GM19025 (cell line): Measurements from ENCODE around the gene AFF3.

ENCODE experiments used
- ATAC-seq: cut with Tn5 transposase; IDR thresholded peaks from one replicate; pipeline ENCODE4 v1.9.1; 2021; ENCODE audit warnings: mild to moderate bottlenecking, low read depth, moderate library complexity; ENCODE audit not compliant: unreplicated experiment

Gene AFF3

DNA sequence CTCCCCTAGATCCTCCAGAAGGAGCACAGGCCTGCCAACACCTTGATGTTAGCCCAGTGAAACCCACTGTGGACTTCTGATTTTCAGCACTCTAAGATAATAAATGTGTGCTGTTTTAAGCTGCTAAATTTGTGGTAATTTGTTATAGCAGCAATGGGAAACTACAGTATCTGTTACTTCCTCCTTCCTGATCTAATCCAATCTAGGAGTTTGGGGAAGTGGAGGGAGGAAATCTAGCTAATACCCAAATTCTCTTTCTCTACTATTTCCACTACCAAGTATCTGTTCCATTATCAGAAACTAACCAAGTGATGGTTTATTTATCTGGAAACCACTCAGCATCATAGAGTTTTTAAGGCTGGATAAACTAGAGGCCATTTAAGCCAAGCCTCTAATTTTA lies 64.9 kb downstream of the AFF3 start:
- ATAC-seq, result no peak

DNA sequence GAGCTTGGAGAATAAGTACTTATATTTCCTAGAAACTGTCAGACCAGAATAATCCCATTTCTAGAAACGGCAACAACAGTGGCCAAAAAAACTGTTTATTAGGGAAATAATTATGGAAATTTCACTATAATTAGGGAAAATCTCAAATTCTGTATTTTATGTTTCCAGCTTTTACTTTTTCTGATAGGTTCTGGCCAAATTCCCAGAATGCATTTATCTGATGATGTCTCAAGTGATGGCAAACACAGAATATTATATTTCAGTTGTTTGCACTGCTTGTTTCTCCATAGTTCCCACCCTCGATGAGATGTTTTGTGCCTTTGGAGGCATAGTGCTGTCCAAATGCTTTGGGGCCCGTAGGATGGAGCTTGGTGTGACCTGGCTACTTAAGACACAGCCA lies 66.9 kb downstream of the AFF3 start:
- ATAC-seq, result no peak

DNA sequence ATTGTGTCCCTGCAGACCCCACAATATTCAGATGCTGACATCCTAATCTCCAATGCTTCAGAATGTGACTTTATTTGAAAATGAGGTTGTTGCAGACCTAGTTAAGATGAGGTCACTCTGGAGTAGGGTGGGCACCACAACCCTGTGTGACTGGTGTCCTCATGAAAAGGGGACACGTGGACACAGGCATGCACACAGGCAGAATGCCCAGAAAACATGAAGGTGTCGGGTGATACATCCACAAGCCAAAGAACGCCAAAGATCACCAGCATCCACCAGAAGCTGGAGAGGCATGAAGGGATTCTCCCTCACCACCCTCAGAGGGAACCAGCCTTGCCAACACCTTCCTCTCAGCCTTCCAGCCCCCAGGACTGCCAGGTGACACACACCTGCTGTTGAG lies 69.3 kb downstream of the AFF3 start:
- ATAC-seq, result no peak

DNA sequence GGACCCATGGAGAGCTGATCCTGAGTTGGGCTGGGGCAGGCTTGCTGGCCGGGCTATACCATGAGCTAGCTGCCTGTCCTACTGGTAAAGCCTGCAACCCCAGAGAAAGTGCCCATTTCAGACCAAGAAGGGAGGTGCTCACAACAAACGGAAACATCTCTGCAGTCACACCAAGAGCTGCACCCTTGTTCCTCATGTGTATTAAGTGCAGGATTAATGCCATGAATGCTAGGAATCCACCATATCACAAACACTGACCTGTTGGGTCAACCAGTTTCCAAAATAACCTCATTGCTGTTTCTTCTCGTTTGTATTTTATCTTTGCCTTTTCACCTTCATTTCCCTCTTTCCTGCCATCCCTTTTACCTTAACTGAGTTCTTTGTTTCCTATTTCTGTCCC lies 69.9 kb downstream of the AFF3 start:
- ATAC-seq, result no peak

DNA sequence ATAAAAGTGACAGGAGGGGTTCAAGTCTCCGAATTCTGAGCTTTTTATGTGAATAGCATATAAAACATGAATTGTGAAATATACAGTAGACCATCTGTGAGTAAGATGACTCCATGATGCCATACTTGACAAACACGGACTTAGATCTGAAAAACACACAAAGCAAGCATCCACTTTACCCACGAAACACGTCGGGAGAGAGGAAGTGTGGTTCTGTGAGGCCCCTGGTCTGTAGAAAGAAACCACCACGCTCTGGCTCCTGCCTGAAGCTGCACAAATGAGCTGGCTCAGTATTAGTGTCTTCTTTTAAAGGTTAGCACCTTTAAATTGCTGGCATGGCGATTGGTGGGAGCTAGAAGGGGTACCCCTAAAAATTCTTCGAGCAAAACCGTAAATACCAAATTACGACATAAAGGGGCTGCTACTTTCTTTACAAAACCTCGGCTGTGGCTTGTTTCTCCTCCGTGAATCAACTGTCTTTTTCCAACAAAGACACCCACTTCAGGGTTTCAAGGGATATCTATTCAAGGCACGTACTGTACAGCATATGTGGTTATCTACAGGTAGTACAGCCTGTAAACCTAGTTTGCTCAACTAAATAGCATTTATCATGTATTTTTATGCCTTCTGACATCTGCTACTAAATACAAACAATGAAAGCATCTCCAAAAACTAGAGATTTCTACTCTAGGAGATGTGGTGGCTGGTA lies 70.9 kb downstream of the AFF3 start:
- no peak for ATAC-seq

DNA sequence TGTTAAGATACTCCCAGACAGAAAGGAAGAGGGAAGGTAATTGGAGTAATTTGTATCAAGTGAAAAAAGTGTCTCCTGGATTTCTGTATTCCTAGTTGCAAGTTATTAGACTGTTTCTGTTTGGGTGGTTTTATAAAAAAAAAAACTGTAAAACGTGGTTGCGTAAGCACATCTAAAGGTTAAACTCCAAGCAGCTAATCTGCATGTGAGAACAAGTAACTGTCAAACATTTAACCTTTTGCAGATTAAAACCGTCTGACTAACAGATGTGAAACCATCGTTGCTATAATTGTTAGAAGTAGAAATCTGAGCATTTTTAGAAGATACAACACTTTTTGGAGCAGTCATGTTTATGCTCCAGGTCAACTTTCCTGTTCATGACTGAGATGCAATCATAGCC lies 72.3 kb downstream of the AFF3 start:
- no peak for ATAC-seq

DNA sequence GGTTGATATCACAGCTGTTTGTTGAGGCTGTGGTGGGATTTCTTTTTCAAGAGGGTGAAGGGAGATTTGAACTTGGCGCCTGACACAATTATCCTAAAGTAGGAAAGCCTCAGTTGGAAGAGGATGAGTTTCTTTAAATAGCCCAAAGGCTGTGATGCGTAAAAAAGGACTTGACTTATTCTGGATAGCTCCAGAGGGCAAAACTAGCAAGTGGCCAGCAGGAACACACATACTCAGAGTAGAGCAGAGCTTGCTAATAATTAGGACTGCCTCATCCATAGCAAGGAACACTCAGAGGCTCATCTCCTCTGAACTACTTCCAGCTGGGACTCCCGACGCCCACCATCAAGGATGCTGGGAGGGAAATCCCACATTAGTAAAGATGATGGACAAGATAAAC lies 74.0 kb downstream of the AFF3 start:
- no peak for ATAC-seq

DNA sequence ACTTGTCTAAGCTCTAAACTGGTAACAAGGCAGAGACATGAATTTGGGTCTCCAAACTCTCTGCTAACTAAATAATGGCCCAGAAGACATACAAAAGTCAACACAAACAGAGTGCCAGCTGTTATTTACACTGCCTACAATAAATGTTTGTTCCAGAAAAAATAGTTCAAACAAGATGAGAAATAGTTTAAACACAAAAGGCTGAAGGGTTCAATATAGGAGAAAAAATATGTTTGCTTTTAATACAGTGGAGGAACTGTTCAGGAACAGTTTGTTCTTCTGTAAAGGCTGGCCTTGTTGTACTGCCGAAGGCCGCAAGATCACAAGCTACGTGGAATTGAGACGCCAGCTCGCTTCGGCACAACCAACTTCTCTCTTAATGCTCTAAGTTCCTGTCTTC lies 74.6 kb downstream of the AFF3 start:
- no peak for ATAC-seq

DNA sequence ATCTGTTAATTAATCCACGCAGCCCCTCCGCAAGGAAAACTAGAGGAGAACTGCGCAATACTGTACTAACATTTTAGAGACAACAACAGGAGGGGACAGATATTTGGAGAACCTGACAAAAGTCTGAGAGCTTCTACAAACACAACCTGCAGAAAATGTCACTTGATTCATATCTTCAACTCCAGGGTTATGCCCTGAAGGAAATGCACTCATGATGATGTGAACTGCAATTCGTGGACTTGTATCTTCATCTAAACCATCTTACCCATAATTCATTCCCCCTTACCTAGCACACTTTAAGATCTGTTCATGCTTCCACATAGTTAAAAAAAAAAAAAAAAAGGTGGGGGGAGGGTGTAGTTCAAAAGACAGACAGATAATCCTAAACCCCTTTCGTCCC lies 75.5 kb downstream of the AFF3 start:
- ATAC-seq, result no peak

DNA sequence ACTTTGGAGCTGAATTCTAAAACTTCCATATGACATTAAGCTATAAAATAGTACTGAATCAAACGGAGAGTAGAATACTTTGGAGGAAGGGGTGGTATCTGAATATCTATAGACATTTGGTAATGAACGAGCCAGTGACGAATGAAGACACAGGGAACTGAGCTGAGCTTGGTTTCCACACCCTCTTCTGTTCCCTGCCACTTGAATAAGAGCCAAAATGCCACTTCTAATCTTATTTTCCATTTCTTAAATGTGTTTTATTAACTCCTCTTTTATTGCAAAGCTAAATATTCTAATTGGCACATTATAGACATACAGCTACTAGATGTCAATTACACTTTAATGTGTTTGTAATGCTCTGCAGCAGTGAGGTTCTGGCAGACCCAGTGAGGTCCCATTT lies 76.1 kb downstream of the AFF3 start:
- no peak for ATAC-seq

DNA sequence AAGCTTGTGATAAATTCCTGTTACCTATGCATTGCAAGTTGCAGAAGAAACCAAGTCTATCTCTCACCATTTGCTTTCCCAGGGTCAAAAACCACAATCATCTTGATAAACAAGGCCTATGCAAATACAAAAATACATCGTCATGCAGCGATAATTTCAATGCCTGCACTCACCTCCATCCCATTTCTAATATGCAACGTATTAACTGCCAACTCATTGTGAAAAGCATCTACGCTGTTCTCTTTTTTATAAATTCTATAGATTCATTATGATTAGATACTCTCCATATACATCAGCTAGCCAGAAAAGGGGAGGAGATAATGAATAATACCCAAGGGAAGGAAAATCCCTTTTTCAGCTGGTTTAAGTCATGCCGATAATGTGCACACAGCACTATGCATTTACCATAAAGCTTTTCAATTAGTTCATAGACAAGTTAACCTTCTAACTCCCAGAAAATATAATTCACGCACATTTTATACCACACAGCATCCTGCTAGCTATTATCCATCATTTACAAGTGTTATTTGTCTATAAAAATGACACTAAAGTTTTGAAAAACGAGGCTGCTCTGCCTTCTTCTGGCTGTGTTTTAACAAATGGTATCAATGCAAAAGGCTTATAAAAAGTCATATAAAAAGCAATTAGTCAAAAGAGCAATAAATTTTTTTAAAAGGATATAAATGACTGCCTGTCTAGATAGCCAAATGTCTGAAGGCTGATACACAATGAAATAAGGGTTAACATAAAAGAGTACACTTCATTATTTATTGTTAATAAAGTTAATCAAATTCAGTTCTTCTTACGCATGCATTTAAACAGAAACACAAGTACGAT lies 77.6 kb downstream of the AFF3 start:
- ATAC-seq, result no peak

DNA sequence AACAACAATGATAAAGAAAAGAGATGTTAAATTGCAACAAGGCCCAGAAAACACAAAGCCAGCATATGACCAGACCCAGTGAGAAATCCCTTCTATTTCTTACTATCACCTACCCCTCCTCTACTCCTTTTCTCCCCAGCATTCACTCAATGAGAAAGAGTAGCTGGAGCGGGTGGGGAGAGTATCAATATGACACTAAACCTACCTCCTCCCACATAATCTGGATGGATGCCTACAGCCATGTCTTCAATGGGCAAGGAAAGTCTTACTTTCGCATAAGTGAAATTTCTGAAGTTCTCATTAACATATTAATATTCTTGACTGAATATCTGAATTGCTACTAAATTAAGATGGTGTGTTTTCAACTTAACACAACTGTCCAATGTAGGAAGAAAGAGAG lies 78.2 kb downstream of the AFF3 start:
- ATAC-seq, result no peak

DNA sequence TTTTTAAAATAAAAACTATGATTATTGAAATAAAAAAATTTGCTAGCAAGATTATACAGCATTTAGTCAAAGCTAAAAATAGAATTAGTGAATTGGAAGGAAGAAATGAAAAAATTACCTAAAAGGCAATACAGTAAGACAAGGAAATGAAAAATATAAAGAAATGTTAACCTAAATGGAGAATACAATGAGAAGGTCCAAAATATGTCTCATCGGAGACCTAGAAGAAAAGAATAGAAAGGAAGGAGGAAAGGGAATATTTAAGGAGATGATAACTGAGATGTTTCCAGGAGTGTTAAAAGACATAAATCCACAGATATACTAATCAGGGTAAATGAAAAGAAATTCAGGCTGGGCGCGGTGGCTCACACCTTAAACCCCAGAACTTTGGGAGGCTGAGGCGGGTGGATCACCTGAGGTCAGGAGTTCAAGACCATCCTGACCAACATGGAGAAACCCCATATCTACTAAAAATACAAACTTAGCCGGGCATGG lies 78.9 kb downstream of the AFF3 start:
- ATAC-seq, result no peak

DNA sequence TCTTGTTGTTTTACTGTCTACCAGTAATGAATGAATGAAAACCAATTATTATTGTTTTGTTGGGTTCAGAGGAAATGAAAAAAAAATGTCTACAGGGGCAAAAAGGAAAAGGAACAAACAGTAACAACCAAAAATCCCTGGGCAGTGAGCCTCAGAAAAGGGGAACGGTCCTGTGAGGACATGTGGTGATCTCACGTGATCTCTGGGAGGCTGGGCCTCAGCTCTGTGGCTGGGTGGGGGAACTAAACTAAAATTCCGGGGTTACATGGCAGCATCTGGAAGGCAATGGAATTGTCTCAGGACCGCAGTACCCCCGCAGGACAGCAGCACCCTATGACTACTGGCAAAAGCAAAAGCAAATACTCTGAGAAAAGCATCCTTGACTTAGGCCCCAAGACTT lies 80.1 kb downstream of the AFF3 start:
- ATAC-seq, result no peak

DNA sequence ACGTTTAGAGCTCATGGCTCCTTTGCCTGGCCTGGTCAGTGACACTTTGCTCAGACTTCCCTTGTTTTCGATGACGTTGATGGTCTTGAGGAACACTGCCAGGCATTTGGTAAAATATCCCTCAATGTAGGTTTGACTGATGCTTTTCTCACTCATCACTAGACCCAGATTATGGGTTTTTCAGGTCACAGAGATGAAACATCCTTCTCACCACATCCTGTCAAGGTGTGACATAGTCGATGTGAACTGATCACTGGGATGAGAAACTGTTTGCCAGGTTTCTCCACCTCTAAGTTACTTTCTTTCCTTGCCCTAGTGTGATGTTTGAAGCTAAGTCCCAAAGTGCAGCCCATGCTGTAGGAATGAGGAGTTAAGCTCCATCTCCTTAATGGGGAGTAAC lies 81.5 kb downstream of the AFF3 start:
- no peak for ATAC-seq

DNA sequence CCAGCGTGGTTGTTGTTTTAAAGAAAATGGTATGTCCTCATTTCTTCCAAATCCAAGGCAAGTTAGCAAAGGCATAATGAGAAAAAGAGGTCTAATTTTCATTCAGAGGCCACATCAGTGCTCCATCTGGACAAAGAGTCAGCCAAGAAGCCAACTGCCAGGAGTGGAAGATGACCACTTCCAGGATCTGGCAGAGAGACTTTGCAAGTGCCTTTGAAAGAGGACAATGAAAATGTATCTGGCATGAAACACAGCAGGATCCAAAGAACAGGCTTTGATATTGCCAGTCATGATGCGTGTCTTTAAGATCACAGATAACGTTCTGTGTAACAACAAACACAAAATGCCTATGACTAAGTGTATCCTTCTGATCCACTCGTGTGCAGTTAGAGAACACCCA lies 82.8 kb downstream of the AFF3 start:
- no peak for ATAC-seq

DNA sequence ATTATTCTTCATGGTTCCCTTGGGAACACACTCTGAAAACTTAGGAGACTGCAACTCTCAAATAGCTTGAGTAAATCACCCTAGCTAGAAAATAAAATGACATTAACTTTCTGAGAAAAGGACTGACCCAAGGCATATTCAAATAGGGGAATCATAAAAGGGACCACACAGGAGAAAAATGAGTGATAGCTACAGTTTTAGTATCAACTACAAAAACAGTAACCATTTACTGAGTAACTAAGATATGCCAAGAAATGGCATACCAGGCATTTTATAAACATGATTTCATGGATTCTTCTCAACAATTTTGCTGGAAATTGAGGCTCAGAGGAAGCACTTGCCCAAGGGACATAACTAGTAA lies 84.5 kb downstream of the AFF3 start:
- no peak for ATAC-seq

DNA sequence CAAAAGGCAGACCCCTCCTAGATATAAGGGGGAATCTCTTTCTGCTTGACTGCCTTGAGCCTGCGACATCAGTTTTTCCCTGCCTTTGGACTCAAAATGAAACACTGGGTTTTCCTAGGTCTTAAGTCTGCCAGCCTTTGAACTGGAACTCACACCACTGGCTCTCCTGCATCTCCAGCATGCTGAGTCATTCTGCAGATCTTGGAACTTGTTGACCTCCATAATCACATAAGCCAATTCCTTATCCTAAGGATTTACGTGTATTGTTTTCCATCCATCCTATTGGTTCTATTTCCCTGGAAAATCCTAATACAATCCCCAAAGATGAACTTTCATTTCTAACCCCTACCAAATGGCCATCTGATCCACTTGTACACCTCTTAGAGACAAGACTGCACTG lies 88.0 kb downstream of the AFF3 start:
- ATAC-seq, result no peak

DNA sequence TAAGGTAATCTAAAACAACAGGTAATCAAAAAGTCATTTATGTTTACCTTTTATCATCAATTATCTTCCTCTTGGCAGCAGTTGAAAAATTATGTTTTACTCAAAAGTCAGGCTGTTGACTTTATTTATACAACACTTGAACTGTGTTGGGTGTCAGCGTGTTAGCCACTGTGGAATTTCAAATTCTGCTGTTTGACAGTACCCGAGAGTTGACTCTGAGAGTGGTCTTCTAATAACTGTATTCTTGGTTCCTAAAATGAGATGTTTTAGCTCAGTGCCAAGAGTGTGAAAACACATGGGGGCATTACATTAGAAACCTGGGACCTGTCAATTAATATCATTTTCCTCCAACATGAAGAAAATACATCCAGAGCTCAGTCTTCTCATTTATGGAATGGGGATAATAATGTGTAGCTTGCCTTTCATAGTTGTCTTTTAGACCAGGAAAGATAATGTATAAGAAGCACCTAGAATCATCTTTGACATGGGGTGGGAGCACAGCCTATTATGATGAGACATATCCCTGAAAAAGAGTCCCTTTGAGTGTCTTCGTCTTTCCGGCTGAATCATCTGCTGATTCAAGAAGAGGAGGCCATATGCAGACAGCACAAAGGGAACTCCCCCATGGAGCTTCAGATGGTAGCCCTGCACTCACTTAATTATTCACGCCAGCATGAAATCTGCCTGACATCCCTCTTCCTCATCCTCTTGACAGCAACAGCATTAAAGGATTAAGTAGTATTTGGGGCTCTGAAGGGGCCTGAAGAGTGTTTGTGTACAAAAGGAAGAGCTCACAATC lies 89.1 kb downstream of the AFF3 start:
- no peak for ATAC-seq

DNA sequence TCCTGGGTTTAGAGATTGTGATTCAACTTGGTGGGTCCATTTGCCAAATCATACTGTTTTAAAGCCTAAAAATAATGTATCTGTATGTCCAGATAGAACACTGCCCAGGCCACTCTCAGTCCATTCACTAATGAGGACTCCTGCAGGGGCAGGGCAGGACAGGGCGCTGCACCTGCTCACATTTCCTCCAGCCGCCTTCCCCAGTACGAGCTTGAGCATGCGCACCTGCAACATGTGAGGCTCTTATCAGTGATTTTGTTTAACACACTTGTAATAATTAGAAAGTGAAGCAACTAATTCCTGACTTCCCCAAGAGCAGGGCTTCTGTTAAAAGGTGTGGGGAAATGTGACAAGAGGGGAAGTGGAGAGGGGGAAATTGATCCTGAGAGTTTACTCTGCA lies 89.7 kb downstream of the AFF3 start:
- ATAC-seq, result no peak

DNA sequence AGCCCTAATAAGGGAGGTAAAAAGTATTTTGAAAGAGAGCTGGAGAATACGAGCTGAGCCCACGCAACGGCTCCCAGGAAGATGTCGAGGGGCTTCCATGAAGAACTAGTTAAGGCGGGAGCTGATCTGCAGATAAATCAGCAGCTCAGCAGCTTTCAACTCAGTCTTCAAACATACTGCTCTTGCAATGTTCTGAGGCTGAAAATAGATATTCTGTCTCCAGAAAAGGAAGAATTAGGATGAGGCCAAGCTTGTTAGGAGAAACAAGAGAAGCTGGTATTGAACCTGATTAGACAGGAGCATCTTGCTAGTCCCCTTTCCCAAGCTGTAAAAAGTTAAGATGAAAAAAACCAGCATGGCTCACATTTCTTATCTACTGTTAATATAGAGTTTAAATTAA lies 91.1 kb downstream of the AFF3 start:
- ATAC-seq, result no peak
